Liver (tissue), 9 donors: Measurements from ENCODE around the gene PGGHG. TPM values are rescaled to one million over a fixed set of nuclear protein-coding genes. Genes with fewer than 3 reads are reported as not detected.

Experiments
- DNase-seq: peaks from one replicate; pipeline ENCODE4 v3.0.0-alpha.2; 2017; ENCODE audit warnings: low spot score
- H3K27ac ChIP-seq, 2 donors: one replicate each; pipeline ENCODE4 v1.7.0; 2013; ENCODE audit warnings: inconsistent platforms in 2 of 2, low read length in 2 of 2, control low read depth in 1 of 2, low read depth in 1 of 2, mild to moderate bottlenecking in 1 of 2
- H3K27me3 ChIP-seq, 4 donors: one replicate each; pipeline versions ENCODE4 v1.6.1 to v1.7.0; 2013; ENCODE audit warnings: low read length in 3 of 4, inconsistent platforms in 1 of 4, mild to moderate bottlenecking in 1 of 4, moderate library complexity in 1 of 4; ENCODE audit not compliant: control insufficient read depth in 4 of 4, insufficient read depth in 4 of 4
- H3K36me3 ChIP-seq, 4 donors: one replicate each; pipeline versions ENCODE4 v1.6.1 to v1.7.0; 2013; ENCODE audit warnings: low read length in 3 of 4, mild to moderate bottlenecking in 3 of 4, low read depth in 1 of 4, moderate library complexity in 1 of 4; ENCODE audit not compliant: control insufficient read depth in 4 of 4, insufficient read depth in 3 of 4
- H3K4me1 ChIP-seq, 4 donors: one replicate each; pipeline versions ENCODE4 v1.6.1 to v1.7.0; 2013; ENCODE audit warnings: low read length in 3 of 4, mild to moderate bottlenecking in 3 of 4, moderate library complexity in 1 of 4; ENCODE audit not compliant: control insufficient read depth in 4 of 4, insufficient read depth in 4 of 4
- H3K4me3 ChIP-seq, 3 donors: one replicate each; pipeline versions ENCODE4 v1.6.1 to v1.7.0; 2013; ENCODE audit warnings: low read length in 3 of 3, control low read depth in 1 of 3, low read depth in 1 of 3, mild to moderate bottlenecking in 1 of 3
- H3K9ac ChIP-seq, 2 donors: one replicate each; pipeline ENCODE4 v1.7.0; 2013; ENCODE audit warnings: low read length in 2 of 2, mild to moderate bottlenecking in 2 of 2, moderate library complexity in 2 of 2, control low read depth in 1 of 2, low read depth in 1 of 2
- H3K9me3 ChIP-seq, 4 donors: one replicate each; pipeline versions ENCODE4 v1.6.1 to v1.7.0; 2013; ENCODE audit warnings: low read length in 3 of 4; ENCODE audit not compliant: control insufficient read depth in 4 of 4
- EGR1 ChIP-seq, 2 donors: IDR thresholded peaks; 2 replicates each; pipeline ENCODE4 v1.6.1; 2016 to 2018; ENCODE audit warnings: antibody characterized with exemption in 2 of 2, low read depth in 2 of 2
- FOXA1 ChIP-seq: IDR thresholded peaks from 2 replicates; pipeline ENCODE4 v1.6.1; 2016; ENCODE audit warnings: antibody characterized with exemption
- FOXA2 ChIP-seq: IDR thresholded peaks from 2 replicates; pipeline ENCODE4 v1.6.1; 2016; ENCODE audit warnings: antibody characterized with exemption
- GABPA ChIP-seq, 2 donors: IDR thresholded peaks in 1 of 2; conservative IDR thresholded peaks in 1 of 2; 2 replicates each; pipeline ENCODE4 v1.6.1; 2016; ENCODE audit warnings: antibody characterized with exemption in 2 of 2, mild to moderate bottlenecking in 1 of 2, moderate library complexity in 1 of 2
- HNF4A ChIP-seq, 2 donors: conservative IDR thresholded peaks; 2 replicates each; pipeline ENCODE4 v1.6.1; 2016; ENCODE audit warnings: antibody characterized with exemption in 2 of 2, mild to moderate bottlenecking in 2 of 2
- HNF4G ChIP-seq: IDR thresholded peaks from 2 replicates; pipeline ENCODE4 v1.6.1; 2016; ENCODE audit warnings: antibody characterized with exemption
- MAX ChIP-seq: IDR thresholded peaks from 2 replicates; pipeline ENCODE4 v1.6.1; 2016; ENCODE audit warnings: antibody characterized with exemption
- NR2F2 ChIP-seq: IDR thresholded peaks from 2 replicates; pipeline ENCODE4 v1.6.1; 2016; ENCODE audit warnings: antibody characterized with exemption
- RAD21 ChIP-seq, 2 donors: IDR thresholded peaks; 2 replicates each; pipeline ENCODE4 v1.6.1; 2016; ENCODE audit warnings: antibody characterized with exemption in 2 of 2, mild to moderate bottlenecking in 2 of 2
- RXRA ChIP-seq, 2 donors: IDR thresholded peaks; 2 replicates each; pipeline ENCODE4 v1.6.1; 2017 to 2018; ENCODE audit warnings: antibody characterized with exemption in 2 of 2, mild to moderate bottlenecking in 1 of 2
- YY1 ChIP-seq: IDR thresholded peaks from 2 replicates; pipeline ENCODE4 v1.6.1; 2016; ENCODE audit warnings: antibody characterized with exemption, mild to moderate bottlenecking
- WGBS: extraction: QIAGEN DNeasy Blood & Tissue Kit; methylation state at CpG from one replicate; pipeline ENCODE4 v1.1.7; 2013; 5-methylcytosine and 5-hydroxymethylcytosine counted together
- polyA plus RNA-seq, 2 donors: library from polyadenylated mRNA; stranded (reverse) in 1 of 2; unstranded in 1 of 2; fragments of 200-250 nt in 1 of 2; fragments of >200 nt in 1 of 2; fragmentation: Nextera tagmentation in 1 of 2; extraction: Ambion mirVana in 1 of 2; gene quantifications; one replicate each; pipeline versions ENCODE4 v1.2.1 to v1.2.3, GENCODE V29; 2013 to 2015
- total RNA-seq, 2 donors: library from RNA; depleted of rRNA; stranded (reverse); fragments of >200 nt; gene quantifications; one replicate each; pipeline ENCODE4 v1.2.3, GENCODE V29; 2014
- TF ChIP-seq, protein P1 (sequence below): fragments of 150-350 bp; IDR thresholded peaks from 2 replicates; pipeline ENCODE4 v1.5.1; 2017; ENCODE audit warnings: improper control_type of control experiment, low read depth, low read length; ENCODE audit not compliant: missing input control
- donor health status: healthy.
- donor health status: healthy.
- donor health status: healthy.
- donor health status: healthy.
- donor health status: healthy.

PGGHG gene
- total and polyA plus RNA-seq, 4 donors: 1.3 to 11.4 (median 7.5) TPM

DNA sequence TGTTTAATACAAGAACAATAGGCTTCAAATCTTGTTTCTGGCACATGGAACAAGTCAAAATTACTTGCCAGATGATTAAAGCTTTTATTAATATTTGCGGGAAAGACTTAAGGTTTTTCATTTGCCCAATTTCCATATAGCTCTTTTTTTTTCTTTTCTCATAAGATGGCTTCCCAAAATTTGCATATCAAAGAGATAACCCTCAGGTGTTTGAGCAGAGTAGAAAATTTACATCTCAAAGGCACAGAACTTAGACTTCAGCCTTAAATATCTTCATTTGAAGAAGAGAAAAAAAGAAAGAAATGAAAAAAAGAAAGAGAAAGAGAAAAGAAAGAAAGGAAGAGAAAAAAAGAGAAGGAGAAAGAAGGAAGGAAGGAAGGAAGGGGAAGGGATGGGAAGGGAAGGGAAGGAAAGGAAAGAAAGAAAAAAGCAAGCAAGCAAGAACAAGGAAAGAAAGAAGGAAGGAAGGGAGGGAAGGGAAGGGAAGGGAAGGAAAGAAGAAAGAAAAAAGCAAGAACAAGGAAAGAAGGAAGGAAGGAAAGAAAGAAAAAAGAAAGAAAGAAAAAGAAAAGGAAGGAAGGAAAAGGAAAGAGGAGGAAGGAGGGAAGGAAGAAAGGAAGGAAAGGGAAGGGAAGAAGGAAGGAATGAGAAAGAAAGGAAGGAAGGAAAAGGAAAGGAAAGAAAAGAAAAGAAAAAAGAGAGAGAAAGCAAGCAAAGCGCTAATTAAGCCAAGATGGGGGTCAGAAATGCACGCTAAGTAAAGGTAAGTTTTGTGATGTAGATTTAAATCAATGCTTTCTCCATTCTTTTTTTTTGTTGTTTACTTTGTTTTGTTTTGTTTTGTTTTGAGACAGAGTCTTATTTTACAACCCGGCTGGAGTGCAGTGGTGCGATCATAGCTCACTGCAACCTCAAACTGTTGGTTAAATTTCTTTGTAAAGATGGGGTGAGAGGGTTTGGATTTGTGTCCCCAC is 51.9 kb downstream of the PGGHG start:
- TF ChIP-seq, protein P1, sequence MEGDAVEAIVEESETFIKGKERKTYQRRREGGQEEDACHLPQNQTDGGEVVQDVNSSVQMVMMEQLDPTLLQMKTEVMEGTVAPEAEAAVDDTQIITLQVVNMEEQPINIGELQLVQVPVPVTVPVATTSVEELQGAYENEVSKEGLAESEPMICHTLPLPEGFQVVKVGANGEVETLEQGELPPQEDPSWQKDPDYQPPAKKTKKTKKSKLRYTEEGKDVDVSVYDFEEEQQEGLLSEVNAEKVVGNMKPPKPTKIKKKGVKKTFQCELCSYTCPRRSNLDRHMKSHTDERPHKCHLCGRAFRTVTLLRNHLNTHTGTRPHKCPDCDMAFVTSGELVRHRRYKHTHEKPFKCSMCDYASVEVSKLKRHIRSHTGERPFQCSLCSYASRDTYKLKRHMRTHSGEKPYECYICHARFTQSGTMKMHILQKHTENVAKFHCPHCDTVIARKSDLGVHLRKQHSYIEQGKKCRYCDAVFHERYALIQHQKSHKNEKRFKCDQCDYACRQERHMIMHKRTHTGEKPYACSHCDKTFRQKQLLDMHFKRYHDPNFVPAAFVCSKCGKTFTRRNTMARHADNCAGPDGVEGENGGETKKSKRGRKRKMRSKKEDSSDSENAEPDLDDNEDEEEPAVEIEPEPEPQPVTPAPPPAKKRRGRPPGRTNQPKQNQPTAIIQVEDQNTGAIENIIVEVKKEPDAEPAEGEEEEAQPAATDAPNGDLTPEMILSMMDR: no peak
- TF ChIP-seq RAD21 (IDR thresholded peaks at IDR 0.05) (no peak), NR2F2 (no peak), FOXA1 (no peak), YY1 (no peak), MAX (no peak)
- no peak for DNase-seq
- no peak overlapping the region for H3K27ac ChIP-seq

DNA sequence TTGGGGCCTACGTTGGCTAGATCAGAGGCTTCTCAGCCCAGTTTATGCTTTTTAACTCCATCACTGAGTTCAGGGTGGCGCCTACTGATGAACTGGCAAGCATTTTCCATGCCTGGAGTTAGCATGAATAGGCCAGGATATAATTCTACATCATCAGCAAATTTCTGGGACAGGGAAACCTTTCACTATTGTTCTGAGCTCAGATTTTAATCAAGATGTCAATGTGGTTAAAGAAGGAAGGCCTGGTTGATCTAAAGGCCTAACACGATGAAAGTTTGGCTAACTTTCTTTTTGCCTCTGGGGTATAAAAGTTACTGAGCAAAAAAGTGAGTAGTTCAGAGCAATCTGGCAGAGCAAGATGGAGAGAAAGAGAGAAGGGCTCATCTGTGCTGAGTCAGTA is 53.4 kb downstream of the PGGHG start:
- H3K4me3 ChIP-seq: no peak overlapping the region
- 77% methylated on average over 3 of the region's 3 CpGs for WGBS
- H3K27ac ChIP-seq: no peak overlapping the region
- H3K9me3 ChIP-seq: no peaks in the 10 kb centered on the region
- no peak overlapping the region for H3K9ac ChIP-seq
- no peak for DNase-seq
- H3K4me1 ChIP-seq: no peaks in the 10 kb centered on the region
- TF ChIP-seq HNF4G: no peak
- TF ChIP-seq RAD21 (IDR thresholded peaks at IDR 0.05): no peak
- no peak for TF ChIP-seq GABPA (IDR thresholded peaks at IDR 0.05 in 1 of 2, conservative IDR thresholded peaks at IDR 0.05 in 1 of 2)
- TF ChIP-seq RXRA (IDR thresholded peaks at IDR 0.05): no peak
- TF ChIP-seq EGR1 (IDR thresholded peaks at IDR 0.05; ENCODE audit: low read depth in 2 of 2): no peak
- TF ChIP-seq, protein P1: no peak
- TF ChIP-seq HNF4A (conservative IDR thresholded peaks at IDR 0.05): no peak
- TF ChIP-seq FOXA2: no peak
- no peaks in the 10 kb centered on the region for H3K36me3 ChIP-seq
- H3K27me3 ChIP-seq: no peaks in the 10 kb centered on the region

More for the DNA sequence above, 51.9 kb downstream of the PGGHG start:
- no peaks in the 10 kb centered on the region for H3K9me3 ChIP-seq
- H3K36me3 ChIP-seq: no peaks in the 10 kb centered on the region
- H3K4me1 ChIP-seq: peaks cover 0 to 3% (median 1%) of the 10 kb centered on the region in 4 donors
- H3K4me3 ChIP-seq: no peak overlapping the region
- WGBS: 88% methylated on average over 5 of the region's 5 CpGs
- no peaks in the 10 kb centered on the region for H3K27me3 ChIP-seq
- H3K9ac ChIP-seq: no peak overlapping the region
